CD4-positive, CD25-positive, alpha-beta regulatory T cell (primary cell): ENCODE data around the gene MYBPH. TPM values are rescaled to one million over a fixed set of nuclear protein-coding genes. Genes with fewer than 3 reads are reported as not detected.

Source experiments
- ATAC-seq, 2 donors: fragments of 150-1000 bp; cut with Tn5 transposase; one replicate each; pipeline ENCODE4 v1.10.0; 2021; ENCODE audit warnings: low read depth in 2 of 2, moderate number of reproducible peaks in 2 of 2, moderate library complexity in 1 of 2
- DNase-seq, 3 donors: peaks; one replicate each; pipeline versions ENCODE4 v3.0.0 to v3.0.0-alpha.2; 2012 to 2022; ENCODE audit warnings: mixed read lengths in 1 of 3
- H3K27ac ChIP-seq: one replicate; pipeline ENCODE4 v1.7.0; 2013; ENCODE audit warnings: mild to moderate bottlenecking, low read length; ENCODE audit not compliant: insufficient read depth, poor library complexity, severe bottlenecking
- H3K27me3 ChIP-seq: one replicate; pipeline ENCODE4 v1.7.0; 2013; ENCODE audit warnings: low read length; ENCODE audit not compliant: control insufficient read depth, insufficient read depth
- H3K36me3 ChIP-seq: one replicate; pipeline ENCODE4 v1.7.0; 2013; ENCODE audit warnings: mild to moderate bottlenecking, low read length, moderate library complexity; ENCODE audit not compliant: control insufficient read depth, insufficient read depth
- H3K4me1 ChIP-seq: 2 replicates; pipeline ENCODE4 v1.7.0; 2013; ENCODE audit warnings: mild to moderate bottlenecking, low read length; ENCODE audit not compliant: insufficient read depth, control insufficient read depth, poor library complexity, severe bottlenecking
- H3K4me3 ChIP-seq: one replicate; pipeline ENCODE4 v1.7.0; 2013; ENCODE audit warnings: low read depth, mild to moderate bottlenecking, low read length, moderate library complexity
- H3K9me3 ChIP-seq, 2 experiments: 1 replicate in 1 of 2; 2 replicates in 1 of 2; pipeline ENCODE4 v1.7.0; 2013; ENCODE audit warnings: low read length in 2 of 2, mild to moderate bottlenecking in 1 of 2, moderate library complexity in 1 of 2; ENCODE audit not compliant: control insufficient read depth in 2 of 2
- H3K27ac Mint-ChIP-seq, 3 donors: one replicate each; pipeline ENCODE4 v1.8.0; 2020 to 2022; ENCODE audit warnings: mild to moderate bottlenecking in 3 of 3, mixed read lengths in 3 of 3, moderate library complexity in 2 of 3
- H3K27me3 Mint-ChIP-seq: one replicate; pipeline ENCODE4 v1.8.0; 2022; ENCODE audit warnings: mild to moderate bottlenecking, mixed read lengths
- H3K36me3 Mint-ChIP-seq: one replicate; pipeline ENCODE4 v1.8.0; 2020; ENCODE audit warnings: mixed read lengths
- H3K4me1 Mint-ChIP-seq, 4 donors: one replicate each; pipeline ENCODE4 v1.8.0; 2020 to 2022; ENCODE audit warnings: mixed read lengths in 4 of 4, mild to moderate bottlenecking in 1 of 4
- H3K4me3 Mint-ChIP-seq, 4 donors: one replicate each; pipeline ENCODE4 v1.8.0; 2020 to 2022; ENCODE audit warnings: mild to moderate bottlenecking in 4 of 4, mixed read lengths in 4 of 4, moderate library complexity in 3 of 4
- H3K9me3 Mint-ChIP-seq, 7 donors: one replicate each; pipeline ENCODE4 v1.8.0; 2020 to 2022; ENCODE audit warnings: mixed read lengths in 7 of 7, mild to moderate bottlenecking in 3 of 7, moderate library complexity in 2 of 7
- polyA plus RNA-seq, 4 donors: library from polyadenylated mRNA; unstranded; fragments of 300-500 nt; fragmentation: Illumina TruSeq; gene quantifications; one replicate each; pipeline ENCODE4 v1.2.3, GENCODE V29; 2021
- total RNA-seq: library from RNA; stranded (reverse); gene quantifications from one replicate; pipeline ENCODE4 v1.2.3, GENCODE V29; 2022

Gene MYBPH
- total and polyA plus RNA-seq, 5 donors from 2014 or later: not detected

DNA sequence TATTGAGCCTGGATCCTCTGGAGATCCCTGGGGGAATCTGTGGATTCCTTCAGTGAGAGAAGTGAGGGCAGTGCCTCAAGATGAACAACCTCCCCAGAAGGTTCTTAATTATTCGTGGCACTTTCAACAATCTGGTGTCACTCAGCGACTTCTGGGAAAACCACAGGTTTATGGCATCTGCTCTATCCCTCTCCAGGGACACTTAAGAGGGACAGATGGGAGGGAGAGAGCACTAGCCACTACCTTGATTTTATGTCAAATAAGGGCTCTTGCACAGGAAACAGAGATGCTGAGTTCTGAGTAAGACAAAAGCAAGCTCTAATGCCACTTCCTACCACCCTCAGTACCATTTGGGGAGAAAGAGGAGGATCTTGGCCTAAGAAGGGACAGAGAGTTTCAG lies 32.1 kb upstream of the MYBPH start:
- Histone ChIP-seq H3K4me1 (no peaks in the 10 kb centered on the region), H3K9me3 (no peaks in the 10 kb centered on the region), H3K27ac (no peak overlapping the region), H3K4me3 (no peak overlapping the region), H3K36me3 (no peaks in the 10 kb centered on the region), H3K27me3 (peaks cover 7% of the 10 kb centered on the region)
- no peak for DNase-seq
- H3K4me3 Mint-ChIP-seq: no peak overlapping the region
- ATAC-seq: no peak
- no peaks in the 10 kb centered on the region for H3K36me3 Mint-ChIP-seq
- H3K27me3 Mint-ChIP-seq: peaks cover 16% of the 10 kb centered on the region
- H3K4me1 Mint-ChIP-seq: no peaks in the 10 kb centered on the region
- H3K27ac Mint-ChIP-seq: no peak overlapping the region
- H3K9me3 Mint-ChIP-seq: peaks cover 0 to 2% (median 0%) of the 10 kb centered on the region in 7 donors

DNA sequence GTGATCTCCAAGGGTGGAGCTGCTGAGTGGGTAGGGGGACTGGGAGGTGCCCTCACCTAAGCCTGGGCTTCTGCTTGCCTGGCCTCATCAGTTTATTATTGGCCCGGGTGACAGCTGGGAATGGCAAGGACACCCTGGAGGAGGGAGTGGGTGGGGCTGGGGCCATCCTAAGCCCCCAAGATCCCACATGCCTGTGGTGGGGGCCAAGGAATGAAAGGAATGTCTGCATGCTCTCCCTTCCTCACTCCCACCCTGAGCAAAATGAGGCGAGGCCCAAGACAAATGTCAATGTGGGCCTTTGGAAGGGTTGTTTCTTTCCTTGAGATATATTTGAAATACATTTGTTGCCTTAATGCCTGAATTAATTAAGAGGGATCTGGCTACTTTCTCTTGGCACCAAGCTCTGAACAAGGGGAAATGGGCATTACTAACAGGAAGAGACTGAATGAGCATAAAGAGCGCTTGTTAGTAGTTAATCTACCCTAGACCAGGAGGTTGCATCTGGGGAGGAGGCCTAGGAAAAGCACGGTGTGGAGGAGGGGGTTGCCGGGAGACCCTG lies 30.6 kb upstream of the MYBPH start:
- no peak overlapping the region for H3K27ac ChIP-seq
- peaks cover 7% of the 10 kb centered on the region for H3K27me3 ChIP-seq
- H3K4me3 ChIP-seq: no peak overlapping the region
- no peaks in the 10 kb centered on the region for H3K36me3 ChIP-seq
- H3K36me3 Mint-ChIP-seq: no peaks in the 10 kb centered on the region
- ATAC-seq (no peak), DNase-seq (no peak)
- H3K9me3 Mint-ChIP-seq: peaks cover 0 to 2% (median 0%) of the 10 kb centered on the region in 7 donors
- no peak overlapping the region for H3K4me3 Mint-ChIP-seq
- peaks cover 22% of the 10 kb centered on the region for H3K27me3 Mint-ChIP-seq
- no peaks in the 10 kb centered on the region for H3K4me1 ChIP-seq
- no peaks in the 10 kb centered on the region for H3K4me1 Mint-ChIP-seq
- no peak overlapping the region for H3K27ac Mint-ChIP-seq
- H3K9me3 ChIP-seq: no peaks in the 10 kb centered on the region

DNA sequence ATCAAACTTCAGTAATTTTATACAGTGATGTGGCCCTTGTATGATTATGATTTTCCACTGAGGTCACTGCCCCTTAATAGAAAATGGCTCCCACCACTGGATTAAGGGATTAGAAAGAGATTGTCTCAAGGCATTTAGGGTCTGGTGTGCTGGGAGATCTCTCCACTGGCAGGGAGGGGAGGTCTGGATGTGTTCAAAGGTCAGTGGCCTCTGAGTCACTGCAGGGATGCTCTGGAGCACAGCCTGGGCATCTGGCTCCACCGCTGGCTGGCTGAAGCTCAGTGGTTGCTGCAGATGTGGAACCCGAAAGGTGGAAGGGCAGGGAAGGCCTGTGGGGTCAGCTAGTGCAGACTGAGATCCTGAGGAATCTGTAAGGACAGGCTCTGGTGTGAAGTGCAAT lies 29.1 kb upstream of the MYBPH start:
- Mint-ChIP-seq H3K27me3 (peaks cover 21% of the 10 kb centered on the region), H3K4me3 (no peak overlapping the region), H3K36me3 (no peaks in the 10 kb centered on the region), H3K27ac (no peak overlapping the region), H3K4me1 (no peaks in the 10 kb centered on the region), H3K9me3 (peaks cover 0 to 2% (median 0%) of the 10 kb centered on the region in 7 donors)
- ATAC-seq (no peak), DNase-seq (no peak)
- Histone ChIP-seq H3K4me1 (no peaks in the 10 kb centered on the region), H3K36me3 (no peaks in the 10 kb centered on the region), H3K27ac (no peak overlapping the region), H3K27me3 (peaks cover 8% of the 10 kb centered on the region), H3K4me3 (no peak overlapping the region), H3K9me3 (no peaks in the 10 kb centered on the region)

DNA sequence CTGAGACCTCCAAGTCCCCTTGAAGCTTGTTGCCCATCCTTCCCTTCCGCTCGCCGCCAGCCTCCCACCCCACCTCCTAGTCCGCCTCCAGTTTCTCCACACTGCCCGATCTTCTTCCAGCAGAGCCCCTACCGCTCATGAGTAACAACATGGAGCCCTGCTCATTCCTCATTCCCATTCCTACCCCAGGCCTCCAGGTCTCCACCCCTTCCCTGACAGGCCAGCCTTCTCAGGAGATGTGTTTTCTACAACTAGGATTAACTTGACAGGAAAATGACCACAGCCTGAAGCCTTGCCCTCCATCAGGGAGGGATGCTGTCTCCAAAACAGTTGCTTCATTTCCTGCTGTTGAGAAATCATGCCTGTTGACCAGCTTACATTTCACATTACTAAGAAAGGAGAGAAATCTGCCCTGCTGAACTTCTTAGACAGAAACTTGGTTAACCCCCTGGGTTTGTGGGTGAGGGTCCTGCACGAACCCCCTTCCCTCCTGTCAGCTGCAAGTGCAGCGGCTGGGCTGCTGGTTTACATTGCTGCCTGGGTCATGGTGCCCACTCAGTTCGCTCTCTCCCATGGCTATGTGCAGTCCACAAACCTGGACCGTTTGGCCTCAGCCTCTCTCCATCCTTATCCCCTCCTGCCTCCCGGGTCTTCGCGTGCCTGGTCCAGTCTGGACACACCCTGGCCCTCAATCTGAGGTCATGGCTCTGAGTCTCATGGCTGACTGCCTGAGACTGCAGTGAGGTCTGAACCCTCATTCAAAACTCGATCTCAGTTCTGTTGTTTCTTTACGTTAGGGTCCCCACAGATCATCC lies 27.0 kb upstream of the MYBPH start:
- Histone ChIP-seq H3K4me1 (no peaks in the 10 kb centered on the region), H3K36me3 (no peaks in the 10 kb centered on the region), H3K27ac (no peak overlapping the region), H3K9me3 (no peaks in the 10 kb centered on the region), H3K27me3 (peaks cover 6% of the 10 kb centered on the region), H3K4me3 (no peak overlapping the region)
- DNase-seq: no peak
- Mint-ChIP-seq H3K4me1 (no peaks in the 10 kb centered on the region), H3K27me3 (peaks cover 19% of the 10 kb centered on the region), H3K4me3 (no peak overlapping the region), H3K9me3 (peaks cover 0 to 2% (median 0%) of the 10 kb centered on the region in 7 donors), H3K36me3 (no peaks in the 10 kb centered on the region), H3K27ac (no peak overlapping the region)
- no peak for ATAC-seq

DNA sequence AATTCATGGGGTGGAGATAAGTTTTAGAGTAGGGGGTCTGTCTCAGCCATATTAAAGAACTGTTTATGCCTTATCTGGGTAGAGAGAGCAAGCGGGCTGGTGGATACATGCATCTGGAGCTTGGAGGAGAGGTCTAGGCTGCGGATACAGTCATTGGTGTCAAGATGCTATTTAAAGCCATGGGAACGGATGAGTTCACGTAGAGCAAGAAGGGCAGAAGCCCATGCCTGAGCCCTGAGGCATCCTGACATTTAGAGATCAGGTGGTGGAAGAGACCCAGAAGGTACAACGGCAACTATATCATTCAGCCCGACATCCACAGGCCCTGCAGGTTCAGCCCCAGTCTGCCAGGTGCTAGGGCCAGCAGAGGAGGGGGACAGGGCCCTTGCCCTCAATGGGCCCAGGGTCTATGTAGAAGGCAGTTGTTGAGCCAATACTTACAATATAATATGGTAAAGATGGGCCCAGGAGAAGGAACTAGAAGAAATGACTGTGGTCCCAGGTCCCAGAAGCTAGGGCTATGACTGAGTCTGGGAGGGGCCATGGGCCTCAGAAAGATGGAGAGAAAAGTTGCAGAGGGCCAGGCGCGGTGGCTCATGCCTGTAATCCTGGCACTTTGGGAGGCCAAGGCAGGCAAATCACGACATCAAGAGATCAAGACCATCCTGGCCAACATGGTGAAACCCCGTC lies 26.0 kb upstream of the MYBPH start:
- no peak overlapping the region for H3K27ac ChIP-seq
- no peaks in the 10 kb centered on the region for H3K4me1 ChIP-seq
- Mint-ChIP-seq H3K27me3 (peaks cover 19% of the 10 kb centered on the region), H3K4me3 (no peak overlapping the region), H3K4me1 (no peaks in the 10 kb centered on the region), H3K27ac (no peak overlapping the region), H3K36me3 (no peaks in the 10 kb centered on the region), H3K9me3 (peaks cover 0 to 2% (median 0%) of the 10 kb centered on the region in 7 donors)
- DNase-seq: no peak
- no peak overlapping the region for H3K4me3 ChIP-seq
- no peaks in the 10 kb centered on the region for H3K9me3 ChIP-seq
- H3K36me3 ChIP-seq: no peaks in the 10 kb centered on the region
- peaks cover 6% of the 10 kb centered on the region for H3K27me3 ChIP-seq
- no peak for ATAC-seq

GRCh38 chr1:203200916-203201315 lies 25.3 kb upstream of the MYBPH start:
- Mint-ChIP-seq H3K4me1 (no peaks in the 10 kb centered on the region), H3K4me3 (no peak overlapping the region), H3K27ac (no peak overlapping the region), H3K9me3 (peaks cover 0 to 2% (median 0%) of the 10 kb centered on the region in 7 donors), H3K36me3 (no peaks in the 10 kb centered on the region), H3K27me3 (peaks cover 19% of the 10 kb centered on the region)
- DNase-seq: no peak
- Histone ChIP-seq H3K36me3 (no peaks in the 10 kb centered on the region), H3K9me3 (no peaks in the 10 kb centered on the region), H3K4me1 (no peaks in the 10 kb centered on the region), H3K27ac (no peak overlapping the region), H3K4me3 (no peak overlapping the region), H3K27me3 (peaks cover 6% of the 10 kb centered on the region)
- no peak for ATAC-seq

GRCh38 chr1:203199816-203200571 lies 24.4 kb upstream of the MYBPH start:
- Histone ChIP-seq H3K27ac (no peak overlapping the region), H3K27me3 (peaks cover 7% of the 10 kb centered on the region), H3K4me1 (no peaks in the 10 kb centered on the region), H3K36me3 (no peaks in the 10 kb centered on the region), H3K9me3 (no peaks in the 10 kb centered on the region), H3K4me3 (no peak overlapping the region)
- Mint-ChIP-seq H3K27ac (no peak overlapping the region), H3K36me3 (no peaks in the 10 kb centered on the region), H3K4me1 (no peaks in the 10 kb centered on the region), H3K27me3 (peaks cover 19% of the 10 kb centered on the region), H3K4me3 (no peak overlapping the region), H3K9me3 (peaks cover 0 to 2% (median 0%) of the 10 kb centered on the region in 7 donors)
- ATAC-seq (no peak), DNase-seq (no peak)
